A673 (cell line): ENCODE measurements around the gene PHC2. TPM values are rescaled to one million over a fixed set of nuclear protein-coding genes. Genes with fewer than 3 reads are reported as not detected.
A peak's percentile ranks its signal among the peaks of the same experiment; 100 is the strongest.

Experiments
- BruUV-seq: library from RNA; stranded (reverse); fragments of 400-500 nt; replicated peaks from 2 replicates; lab custom pipeline; 2021; lab: Mats Ljungman, UMichigan
- CTCF ChIA-PET: fragments of 300-600 bp; sonication (Branson Sonifier 250); formaldehyde crosslinking; loops from one replicate; lab custom pipeline; 2022; ENCODE audit warnings: antibody characterized with exemption; lab: Charles Lee
- POLR2A ChIA-PET: fragments of 300-600 bp; sonication (Branson Sonifier 250); formaldehyde crosslinking; loops from one replicate; lab custom pipeline; 2022; ENCODE audit warnings: antibody characterized with exemption; ENCODE audit not compliant: low non-redundant PET; lab: Charles Lee
- DNase-seq: peaks from one replicate; pipeline ENCODE4 v3.0.0-alpha.2; 2015; ENCODE audit warnings: low spot score
- H3K27ac ChIP-seq: fragments of 200-600 bp; sonication (generic); 2 replicates; pipeline ENCODE4 v1.5.1; 2016; ENCODE audit warnings: mixed run types, low read depth, mild to moderate bottlenecking, mixed read lengths, antibody characterized with exemption, low read length; ENCODE audit not compliant: poor library complexity, severe bottlenecking
- H3K27me3 ChIP-seq: fragments of 200-600 bp; sonication (generic); replicated peaks from 2 replicates; pipeline ENCODE4 v1.6.1; 2017; ENCODE audit warnings: mixed run types, low read depth, mild to moderate bottlenecking, mixed read lengths, antibody characterized with exemption, low read length; ENCODE audit not compliant: insufficient read depth, poor library complexity
- H3K36me3 ChIP-seq: fragments of 200-600 bp; sonication (generic); 2 replicates; pipeline ENCODE4 v1.6.1; 2016; ENCODE audit warnings: mixed run types, mild to moderate bottlenecking, mixed read lengths, antibody characterized with exemption, low read length; ENCODE audit not compliant: insufficient read depth, poor library complexity, severe bottlenecking
- H3K4me1 ChIP-seq: fragments of 200-600 bp; sonication (generic); 2 replicates; pipeline ENCODE4 v1.6.1; 2017; ENCODE audit warnings: mixed run types, mild to moderate bottlenecking, mixed read lengths, antibody characterized with exemption, low read length; ENCODE audit not compliant: insufficient read depth, poor library complexity, severe bottlenecking
- H3K4me3 ChIP-seq: fragments of 200-600 bp; sonication (generic); 2 replicates; pipeline ENCODE4 v1.5.1; 2016; ENCODE audit warnings: low read depth, mixed run types, mild to moderate bottlenecking, mixed read lengths, low read length; ENCODE audit not compliant: poor library complexity, severe bottlenecking
- H3K9me3 ChIP-seq: fragments of 200-600 bp; sonication (generic); 2 replicates; pipeline ENCODE4 v1.6.1; 2016; ENCODE audit warnings: mixed run types, low read depth, mild to moderate bottlenecking, mixed read lengths, antibody characterized with exemption, low read length; ENCODE audit not compliant: poor library complexity, severe bottlenecking
- CTCF ChIP-seq: fragments of 300-800, 200-600 bp; sonication (generic); conservative IDR thresholded peaks from 2 replicates; pipeline ENCODE4 v1.5.1; 2017; ENCODE audit warnings: low read depth, mild to moderate bottlenecking, antibody characterized with exemption, low read length, moderate library complexity, mixed read lengths
- EZH2 ChIP-seq: fragments of 200-600 bp; sonication (generic); IDR thresholded peaks from 2 replicates; pipeline ENCODE4 v1.6.1; 2017; ENCODE audit warnings: borderline replicate concordance, low read depth, mild to moderate bottlenecking, mixed read lengths, antibody characterized with exemption, low read length; ENCODE audit not compliant: poor library complexity, severe bottlenecking
- intact Hi-C: fragments of 100-400 bp; cut with micrococcal nuclease; formaldehyde crosslinking; loops from one replicate; pipeline ENCODE4 v1.10.0; 2022; ENCODE audit not compliant: unreplicated experiment
- total RNA-seq: library from RNA; stranded (reverse); gene quantifications from 2 replicates; pipeline ENCODE4 v1.2.3, GENCODE V29; 2021

PHC2 gene
- total RNA-seq, 1 experiment from 2014 or later = 136 TPM

GRCh38 chr1:33324677-33325575 lies 106.0 kb downstream of the PHC2 start:
- Histone ChIP-seq H3K9me3 (no peaks in the 10 kb centered on the region), H3K4me1 (no peaks in the 10 kb centered on the region), H3K27ac (peak overlapping the region; percentile 30), H3K4me3 (no peak overlapping the region), H3K27me3 (no peaks in the 10 kb centered on the region), H3K36me3 (peaks cover 75% of the 10 kb centered on the region)
- no peak for DNase-seq
- BruUV-seq = no TSS peak
- intact Hi-C loops = no loop called here
- TF ChIP-seq CTCF = no peak
- no peak for TF ChIP-seq EZH2
- ChIA-PET POLR2A (no interaction called here), CTCF (no interaction called here)

- TF ChIP-seq EZH2 = no peak
- TF ChIP-seq CTCF = no peak
- intact Hi-C loops = no loop called here
- Histone ChIP-seq H3K9me3 (no peaks in the 10 kb centered on the region), H3K36me3 (peaks cover 64% of the 10 kb centered on the region), H3K4me3 (no peak overlapping the region), H3K27ac (no peak overlapping the region), H3K4me1 (no peaks in the 10 kb centered on the region), H3K27me3 (no peaks in the 10 kb centered on the region)
- ChIA-PET POLR2A (no interaction called here), CTCF (interaction anchor here (0.5 kb wide), 2 partner anchors 15 to 803 kb away, joined by 3 to 10 read pairs; no protein-coding TSS in a partner anchor)
- TSS peak; percentile 32 for BruUV-seq
- DNase-seq = no peak
These were observed 107.0 kb downstream of the PHC2 start for GRCh38 chr1:33323663-33324477.

GRCh38 chr1:33322870-33323585 lies 107.9 kb downstream of the PHC2 start:
- DNase-seq = no peak
- peaks cover 56% of the 10 kb centered on the region for H3K36me3 ChIP-seq
- no peaks in the 10 kb centered on the region for H3K27me3 ChIP-seq
- POLR2A ChIA-PET = no interaction called here
- no peaks in the 10 kb centered on the region for H3K4me1 ChIP-seq
- H3K27ac ChIP-seq = no peak overlapping the region
- no TSS peak for BruUV-seq
- TF ChIP-seq CTCF (no peak), EZH2 (no peak)
- intact Hi-C loops = no loop called here
- no peak overlapping the region for H3K4me3 ChIP-seq
- H3K9me3 ChIP-seq = no peaks in the 10 kb centered on the region
- CTCF ChIA-PET = interaction anchor here (0.5 kb wide), 1 partner anchor 802 kb away, joined by 10 read pairs; no protein-coding TSS in a partner anchor
